B cell (primary cell): Measurements from ENCODE around the gene PLCL1.

Source experiments
- CTCF ChIP-seq: fragments of 200-600 bp; IDR thresholded peaks from one replicate; pipeline ENCODE4 v1.8.0; 2022; ENCODE audit warnings: antibody characterized with exemption, mild to moderate bottlenecking
- EZH2 ChIP-seq: IDR thresholded peaks from 2 replicates; pipeline ENCODE4 v1.6.1; 2012; ENCODE audit warnings: borderline replicate concordance, low read depth, mild to moderate bottlenecking, moderate library complexity, low read length; ENCODE audit not compliant: insufficient read depth, poor library complexity, severe bottlenecking

GRCh38 chr2:197867033-197867432 lies 62.6 kb downstream of the PLCL1 start:
- TF ChIP-seq CTCF (no peak), EZH2 (no peak)
